ENCODE results near the gene MRPL45. TPM values are rescaled to one million over a fixed set of nuclear protein-coding genes. Genes with fewer than 3 reads are reported as not detected.

The MRPL45 gene
- total RNA-seq, 4 donors from 2014 or later, result 23.1 to 32.4 (median 28.7) TPM

GRCh38 chr17:38320482-38320881 is 23.5 kb downstream of the MRPL45 start:
- Histone ChIP-seq H3K4me3 (no peak overlapping the region), H3K9me3 (no peaks in the 10 kb centered on the region), H3K27me3 (no peaks in the 10 kb centered on the region), H3K4me1 (peaks cover 0 to 1% (median 0%) of the 10 kb centered on the region in 3 donors), H3K27ac (no peak overlapping the region), H3K36me3 (peaks cover 0 to 82% of the 10 kb centered on the region in 2 donors)
- TF ChIP-seq POLR2AphosphoS5 (IDR thresholded peaks at IDR 0.05), result no peak
- no peak for TF ChIP-seq POLR2A (IDR thresholded peaks at IDR 0.05)
- whole genome bisulfite sequencing, 2 donors (ENCODE audit: low coverage in 1 of 2), result 85 to 94% methylated on average over 6 to 7 of the region's 10 CpGs
- no peak for ATAC-seq

GRCh38 chr17:38322156-38322779 is 25.3 kb downstream of the MRPL45 start:
- TF ChIP-seq POLR2A (IDR thresholded peaks at IDR 0.05) (no peak), CTCF (IDR thresholded peaks at IDR 0.05) (peak in 3 of 4 experiments; percentile 28 to 85 (median 37))
- Histone ChIP-seq H3K4me3 (no peak overlapping the region), H3K27ac (no peak overlapping the region), H3K4me1 (peaks cover 0 to 19% (median 4%) of the 10 kb centered on the region in 3 donors), H3K27me3 (no peaks in the 10 kb centered on the region), H3K36me3 (peaks cover 0 to 65% of the 10 kb centered on the region in 2 donors), H3K9me3 (no peaks in the 10 kb centered on the region)
- peak; percentile 62 for ATAC-seq
- 33 to 52% methylated on average over 4 to 7 of the region's 8 CpGs for WGBS, 2 donors (ENCODE audit: low coverage in 1 of 2)

- H3K27me3 ChIP-seq, result no peaks in the 10 kb centered on the region
- H3K36me3 ChIP-seq, result peaks cover 0 to 60% of the 10 kb centered on the region in 2 donors
- H3K4me1 ChIP-seq, result peaks cover 0 to 21% (median 4%) of the 10 kb centered on the region in 3 donors
- no peak overlapping the region for H3K4me3 ChIP-seq
- no peaks in the 10 kb centered on the region for H3K9me3 ChIP-seq
- no peak for TF ChIP-seq EP300 (IDR thresholded peaks at IDR 0.05)
- TF ChIP-seq CTCF (IDR thresholded peaks at IDR 0.05), result no peak
- TF ChIP-seq POLR2A (IDR thresholded peaks at IDR 0.05), result no peak
- no peak for TF ChIP-seq POLR2AphosphoS5 (IDR thresholded peaks at IDR 0.05)
- no peak for ATAC-seq
- no peak overlapping the region for H3K27ac ChIP-seq
- WGBS, 2 donors (ENCODE audit: low coverage in 1 of 2), result 100% methylated on average over 1 of the region's 1 CpG
These were observed 25.9 kb downstream of the MRPL45 start for GRCh38 chr17:38322897-38323296.

GRCh38 chr17:38324141-38324697 is 27.3 kb downstream of the MRPL45 start:
- WGBS, 2 donors (ENCODE audit: low coverage in 1 of 2), result 83 to 86% methylated on average over 1 to 3 of the region's 3 CpGs
- peak overlapping the region in 1 of 4 donors; percentile 25 for H3K27ac ChIP-seq
- TF ChIP-seq EP300 (IDR thresholded peaks at IDR 0.05) (no peak), POLR2AphosphoS5 (IDR thresholded peaks at IDR 0.05) (no peak), CTCF (IDR thresholded peaks at IDR 0.05) (no peak), POLR2A (IDR thresholded peaks at IDR 0.05) (no peak)

GRCh38 chr17:38324772-38325171 is 27.8 kb downstream of the MRPL45 start:
- ATAC-seq, result no peak
- Histone ChIP-seq H3K4me3 (no peak overlapping the region), H3K4me1 (peaks cover 0 to 21% (median 4%) of the 10 kb centered on the region in 3 donors), H3K27ac (peak overlapping the region in 1 of 4 donors; percentile 25), H3K36me3 (peaks cover 0 to 44% of the 10 kb centered on the region in 2 donors), H3K27me3 (peaks cover 5% of the 10 kb centered on the region), H3K9me3 (no peaks in the 10 kb centered on the region)
- TF ChIP-seq EP300 (IDR thresholded peaks at IDR 0.05) (no peak), CTCF (IDR thresholded peaks at IDR 0.05) (no peak), POLR2AphosphoS5 (IDR thresholded peaks at IDR 0.05) (no peak), POLR2A (IDR thresholded peaks at IDR 0.05) (no peak)
- 75 to 90% methylated on average over 2 of the region's 2 CpGs for WGBS, 2 donors (ENCODE audit: low coverage in 1 of 2)

More at GRCh38 chr17:38324141-38324697, 27.3 kb downstream of the MRPL45 start:
- Histone ChIP-seq H3K4me1 (peaks cover 0 to 21% (median 4%) of the 10 kb centered on the region in 3 donors), H3K4me3 (no peak overlapping the region), H3K9me3 (no peaks in the 10 kb centered on the region), H3K27me3 (no peaks in the 10 kb centered on the region), H3K36me3 (peaks cover 0 to 50% of the 10 kb centered on the region in 2 donors)
- no peak for ATAC-seq
